H1 (cell line): ENCODE data around the gene IL2. TPM values are rescaled to one million over a fixed set of nuclear protein-coding genes. Genes with fewer than 3 reads are reported as not detected.

ENCODE experiments used
- CTCF ChIA-PET: fragments of 300-600 bp; sonication (Branson Sonifier 250); formaldehyde crosslinking; loops from one replicate; lab custom pipeline; 2021; ENCODE audit not compliant: partially characterized antibody; lab: Charles Lee
- POLR2A ChIA-PET: fragments of 300-600 bp; sonication (Branson Sonifier 250); formaldehyde crosslinking; loops from one replicate; lab custom pipeline; 2021; ENCODE audit warnings: inconsistent platforms; ENCODE audit not compliant: partially characterized antibody; lab: Charles Lee
- DNase-seq, 2 experiments: peaks; one replicate each; pipeline versions ENCODE4 v3.0.0 to v3.0.0-alpha.2; 2010 to 2022; ENCODE audit warnings: low spot score in 2 of 2, low read depth in 1 of 2, mixed read lengths in 1 of 2
- FAIRE-seq: peaks from 2 replicates; lab custom pipeline; 2011; peaks lifted over from hg19 to GRCh38; lab: Jason Lieb, UNC
- H2AFZ ChIP-seq: 2 replicates; pipeline ENCODE4 v1.8.1; 2012; ENCODE audit warnings: low read length, inconsistent platforms
- H2AK5ac ChIP-seq: 2 replicates; pipeline ENCODE4 v1.6.1; 2013; ENCODE audit warnings: low read depth, low read length
- H2BK120ac ChIP-seq: replicated peaks from 2 replicates; pipeline ENCODE3; 2013; ENCODE audit warnings: low read depth, low read length, inconsistent platforms
- H2BK12ac ChIP-seq: 2 replicates; pipeline ENCODE4 v1.6.1; 2013; ENCODE audit warnings: low read depth, low read length
- H2BK15ac ChIP-seq: 2 replicates; pipeline ENCODE4 v1.6.1; 2013; ENCODE audit warnings: low read length
- H2BK20ac ChIP-seq: 2 replicates; pipeline ENCODE4 v1.6.1; 2013; ENCODE audit warnings: low read length
- H2BK5ac ChIP-seq: 2 replicates; pipeline ENCODE4 v1.6.1; 2013; ENCODE audit warnings: low read depth, low read length
- H3K14ac ChIP-seq: 2 replicates; pipeline ENCODE4 v1.6.1; 2013; ENCODE audit warnings: inconsistent platforms; ENCODE audit not compliant: insufficient read length
- H3K18ac ChIP-seq: 2 replicates; pipeline ENCODE4 v1.6.1; 2013; ENCODE audit warnings: low read length; ENCODE audit errors: extremely low read depth
- H3K23ac ChIP-seq: 2 replicates; pipeline ENCODE4 v1.6.1; 2013; ENCODE audit warnings: inconsistent platforms; ENCODE audit not compliant: insufficient read length
- H3K23me2 ChIP-seq: 2 replicates; pipeline ENCODE4 v1.6.1; 2013; ENCODE audit warnings: low read depth, low read length
- H3K27ac ChIP-seq: 2 replicates; pipeline ENCODE4 v1.6.1; 2011; ENCODE audit warnings: low read depth, low read length, inconsistent platforms
- H3K27me3 ChIP-seq, 4 experiments: replicated peaks in 1 of 4; 1 replicate in 1 of 4; 2 replicates in 3 of 4; pipeline versions ENCODE4 v1.6.1 to v1.8.1; 2011 to 2013; ENCODE audit warnings: low read length in 3 of 4, mild to moderate bottlenecking in 3 of 4, inconsistent platforms in 2 of 4, mixed read lengths in 2 of 4, moderate library complexity in 1 of 4; ENCODE audit not compliant: control insufficient read depth in 3 of 4, insufficient read depth in 3 of 4; ENCODE audit errors: extremely low read depth in 1 of 4
- H3K36me3 ChIP-seq, 4 experiments: 2 replicates each; pipeline versions ENCODE4 v1.6.1 to v1.8.1; 2011 to 2013; ENCODE audit warnings: mild to moderate bottlenecking in 4 of 4, low read length in 3 of 4, moderate library complexity in 2 of 4, control low read depth in 1 of 4, inconsistent platforms in 1 of 4; ENCODE audit not compliant: insufficient read depth in 4 of 4, control insufficient read depth in 2 of 4
- H3K4ac ChIP-seq: replicated peaks from 2 replicates; pipeline ENCODE3; 2013; ENCODE audit warnings: low read length, low read depth, mixed read lengths, inconsistent platforms; ENCODE audit not compliant: insufficient read length
- H3K4me1 ChIP-seq, 4 experiments: replicated peaks in 1 of 4; 1 replicate in 1 of 4; 2 replicates in 3 of 4; pipeline versions ENCODE4 v1.6.1 to v1.8.1; 2011 to 2013; ENCODE audit warnings: low read length in 3 of 4, inconsistent platforms in 2 of 4, mixed read lengths in 1 of 4; ENCODE audit not compliant: insufficient read depth in 4 of 4, control insufficient read depth in 3 of 4
- H3K4me2 ChIP-seq, 2 experiments: 2 replicates each; pipeline versions ENCODE4 v1.6.1 to v1.8.1; 2011 to 2013; ENCODE audit warnings: low read depth in 2 of 2, low read length in 2 of 2, control low read depth in 1 of 2, inconsistent platforms in 1 of 2, mild to moderate bottlenecking in 1 of 2; ENCODE audit not compliant: insufficient read depth in 1 of 2
- H3K4me3 ChIP-seq, 4 experiments: fragments of 200-600, 300-600 bp in 1 of 4; sonication (generic), shearing (Covaris generic), sonication (Bioruptor Twin) in 1 of 4; 2 replicates each; pipeline versions ENCODE4 v1.5.1 to v1.8.1; 2011 to 2016; ENCODE audit warnings: low read length in 4 of 4, low read depth in 3 of 4, control low read depth in 2 of 4, inconsistent platforms in 2 of 4, mild to moderate bottlenecking in 2 of 4, mixed read lengths in 1 of 4, moderate library complexity in 1 of 4; ENCODE audit not compliant: insufficient read depth in 2 of 4; ENCODE audit errors: extremely low read depth in 1 of 4
- H3K56ac ChIP-seq: replicated peaks from 2 replicates; pipeline ENCODE3; 2013; ENCODE audit warnings: low read depth, mild to moderate bottlenecking, mixed read lengths, low read length, inconsistent platforms; ENCODE audit not compliant: insufficient read length
- H3K79me1 ChIP-seq: 2 replicates; pipeline ENCODE4 v1.6.1; 2013; ENCODE audit warnings: low read depth, low read length, control low read depth
- H3K79me2 ChIP-seq, 2 experiments: 2 replicates each; pipeline versions ENCODE4 v1.6.1 to v1.8.1; 2012 to 2013; ENCODE audit warnings: low read length in 2 of 2, mild to moderate bottlenecking in 2 of 2, inconsistent platforms in 1 of 2; ENCODE audit not compliant: insufficient read depth in 2 of 2, control insufficient read depth in 1 of 2
- H3K9ac ChIP-seq, 4 experiments: replicated peaks in 1 of 4; 1 replicate in 1 of 4; 2 replicates in 3 of 4; pipeline versions ENCODE4 v1.6.1 to v1.8.1; 2011 to 2013; ENCODE audit warnings: low read depth in 3 of 4, low read length in 3 of 4, control low read depth in 2 of 4, mild to moderate bottlenecking in 2 of 4, moderate library complexity in 2 of 4, inconsistent platforms in 1 of 4; ENCODE audit errors: extremely low read depth in 1 of 4
- H3K9me3 ChIP-seq, 2 experiments: 2 replicates each; pipeline versions ENCODE4 v1.6.1 to v1.8.1; 2012 to 2013; ENCODE audit warnings: mild to moderate bottlenecking in 2 of 2, moderate library complexity in 2 of 2, control low read depth in 1 of 2, inconsistent platforms in 1 of 2, low read depth in 1 of 2, low read length in 1 of 2, mixed read lengths in 1 of 2; ENCODE audit not compliant: insufficient read depth in 2 of 2
- H4K20me1 ChIP-seq, 2 experiments: replicated peaks in 1 of 2; 2 replicates each; pipeline versions ENCODE3 to v1.8.1; 2011 to 2013; ENCODE audit warnings: inconsistent platforms in 2 of 2, low read length in 2 of 2, mild to moderate bottlenecking in 1 of 2; ENCODE audit not compliant: insufficient read depth in 2 of 2, control insufficient read depth in 1 of 2
- H4K5ac ChIP-seq: 2 replicates; pipeline ENCODE4 v1.6.1; 2013; ENCODE audit warnings: low read length, low read depth, mixed read lengths, inconsistent platforms; ENCODE audit not compliant: insufficient read length
- H4K8ac ChIP-seq: 2 replicates; pipeline ENCODE4 v1.8.0; 2013; ENCODE audit warnings: mild to moderate bottlenecking, moderate library complexity, low read length, inconsistent platforms; ENCODE audit not compliant: insufficient read depth; ENCODE audit errors: extremely low read depth
- H4K91ac ChIP-seq: replicated peaks from 2 replicates; pipeline ENCODE3; 2013; ENCODE audit warnings: low read length, mixed read lengths, inconsistent platforms; ENCODE audit not compliant: insufficient read length
- BRCA1 ChIP-seq: IDR thresholded peaks from 2 replicates; pipeline ENCODE4 v1.6.1; 2012; ENCODE audit warnings: low read depth, low read length, improper control_type of control experiment
- CEBPB ChIP-seq: IDR thresholded peaks from 2 replicates; pipeline ENCODE4 v1.6.1; 2012; ENCODE audit warnings: low read depth, low read length
- FOSL1 ChIP-seq: IDR thresholded peaks from 2 replicates; pipeline ENCODE4 v1.6.1; 2011; ENCODE audit warnings: mild to moderate bottlenecking, low read depth, low read length, moderate library complexity; ENCODE audit not compliant: insufficient read depth
- NANOG ChIP-seq: IDR thresholded peaks from 2 replicates; pipeline ENCODE4 v1.6.1; 2011; ENCODE audit warnings: low read length, low read depth, mild to moderate bottlenecking, inconsistent platforms; ENCODE audit not compliant: insufficient read depth, poor library complexity, severe bottlenecking
- RBBP5 ChIP-seq: IDR thresholded peaks from 2 replicates; pipeline ENCODE4 v1.7.1; 2012; ENCODE audit warnings: low read depth, mild to moderate bottlenecking, inconsistent platforms, low read length, moderate library complexity, borderline replicate concordance
- RNF2 ChIP-seq: fragments of 200-900, 300-1000 bp; sonication (generic); IDR thresholded peaks from 2 replicates; pipeline ENCODE4 v1.7.1; 2016; ENCODE audit warnings: borderline replicate concordance, low read depth, mild to moderate bottlenecking, antibody characterized with exemption, low read length; ENCODE audit not compliant: poor library complexity, severe bottlenecking; ENCODE audit errors: missing control alignments
- SP4 ChIP-seq: IDR thresholded peaks from 2 replicates; pipeline ENCODE4 v1.6.1; 2012; ENCODE audit warnings: low read length, inconsistent platforms
- TAF7 ChIP-seq: optimal IDR thresholded peaks from 2 replicates; pipeline ENCODE3; 2011; ENCODE audit warnings: low read depth, mild to moderate bottlenecking, inconsistent platforms, low read length, moderate library complexity, borderline replicate concordance
- TCF12 ChIP-seq: IDR thresholded peaks from 2 replicates; pipeline ENCODE4 v1.6.1; 2011; ENCODE audit warnings: low read depth, mild to moderate bottlenecking, low read length
- WGBS, 2 experiments: shearing (Covaris generic) in 1 of 2; methylation state at CpG; one replicate each; pipeline versions ENCODE4 v1.1.6 to v1.1.7; 2013 to 2015; ENCODE audit warnings: low lambda C conversion rate in 2 of 2, mixed read lengths in 2 of 2, inconsistent platforms in 1 of 2, low coverage in 1 of 2, missing lambda C conversion rate in 1 of 2; ENCODE audit not compliant: insufficient replicate concordance in 2 of 2, insufficient coverage in 1 of 2, insufficient read length in 1 of 2; ENCODE audit errors: extremely low coverage in 1 of 2, missing lambda C conversion rate in 1 of 2; 5-methylcytosine and 5-hydroxymethylcytosine counted together
- polyA plus RNA-seq, 7 experiments: library from polyadenylated mRNA; depleted of rRNA in 3 of 7; stranded (reverse) in 5 of 7; unstranded in 2 of 7; fragments of >200 nt in 5 of 7; fragments of 200-250 nt in 2 of 7; gene quantifications; 1 replicate in 5 of 7; 2 replicates in 1 of 7; 4 replicates in 1 of 7; pipeline versions ENCODE4 v1.2.1 to v1.2.3, GENCODE V29; 2011 to 2013; ENCODE audit warnings: missing spikeins in 2 of 7, mixed read lengths in 2 of 7
- total RNA-seq: library from RNA; stranded (reverse); fragmentation: NEBNext Ultra II Directional; extraction: Animal tissue kit (Norgen Biotek cat#: 25700); gene quantifications from 2 replicates; pipeline ENCODE4 v1.2.1, GENCODE V29; 2021
- TF ChIP-seq, protein P1 (sequence below): IDR thresholded peaks from 2 replicates; pipeline ENCODE4 v1.6.1; 2012; ENCODE audit warnings: low read length, inconsistent platforms

The IL2 gene
- total and polyA plus RNA-seq, 2 of the 8 experiments (the other 6 are each of a cell fraction or from before 2014, with no cell fraction given): not detected

DNA sequence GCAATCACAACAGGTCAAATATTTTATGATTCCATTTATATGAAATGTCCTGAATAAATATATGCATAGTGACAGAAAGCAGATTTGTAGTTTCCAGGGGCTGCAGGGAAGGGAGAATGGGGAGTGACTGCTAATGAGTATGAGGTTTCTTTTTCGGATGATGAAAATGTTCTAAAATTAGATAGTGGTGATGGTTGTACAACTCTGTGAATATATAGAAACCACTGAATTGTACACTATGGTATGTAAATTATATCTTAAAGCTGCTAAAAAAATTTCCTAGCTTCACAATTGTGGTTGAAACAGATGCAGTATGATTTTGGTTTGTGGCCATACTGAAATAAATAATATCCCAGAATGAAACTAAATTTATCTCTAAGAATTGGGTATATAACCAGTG is 12.9 kb upstream of the IL2 start:
- peaks cover 4 to 6% of the 10 kb centered on the region in 2 experiments; a peak in 3 of 4 replicates for H3K9me3 ChIP-seq
- no peaks in the 10 kb centered on the region for H3K27me3 ChIP-seq
- WGBS, 2 experiments: 87% methylated on average over 1 of the region's 1 CpG; no CpG with 5 or more reads in 1 of the 2 experiments
- H4K20me1 ChIP-seq: no peaks in the 10 kb centered on the region
- H3K4ac ChIP-seq: no peak overlapping the region
- no peaks in the 10 kb centered on the region for H3K36me3 ChIP-seq
- no peak overlapping the region for H4K8ac ChIP-seq
- H3K18ac ChIP-seq: no peak overlapping the region
- H3K79me1 ChIP-seq: no peaks in the 10 kb centered on the region
- FAIRE-seq: no peak
- no peak overlapping the region for H3K4me3 ChIP-seq
- H2BK5ac ChIP-seq: no peak overlapping the region
- H3K4me1 ChIP-seq: no peaks in the 10 kb centered on the region
- H3K14ac ChIP-seq: no peak overlapping the region
- H2BK15ac ChIP-seq: no peak overlapping the region
- H3K4me2 ChIP-seq: no peak overlapping the region
- no peak for DNase-seq
- POLR2A ChIA-PET: no interaction called here
- H3K23me2 ChIP-seq: no peaks in the 10 kb centered on the region
- no peak overlapping the region for H2AFZ ChIP-seq
- no peak overlapping the region for H2BK120ac ChIP-seq
- H2BK12ac ChIP-seq: no peak overlapping the region
- H3K23ac ChIP-seq: no peak overlapping the region
- H3K56ac ChIP-seq: no peak overlapping the region
- CTCF ChIA-PET: no interaction called here
- H4K91ac ChIP-seq: no peak overlapping the region
- no peak overlapping the region for H2AK5ac ChIP-seq
- H4K5ac ChIP-seq: no peak overlapping the region
- H3K27ac ChIP-seq: no peak overlapping the region
- no peaks in the 10 kb centered on the region for H3K79me2 ChIP-seq
- no peak overlapping the region for H2BK20ac ChIP-seq
- no peak overlapping the region for H3K9ac ChIP-seq
- TF ChIP-seq BRCA1 (no peak), CEBPB (no peak), SP4 (no peak), RNF2 (no peak), TAF7 (no peak), NANOG (no peak), TCF12 (no peak), FOSL1 (no peak), RBBP5 (no peak)
- TF ChIP-seq, protein P1, sequence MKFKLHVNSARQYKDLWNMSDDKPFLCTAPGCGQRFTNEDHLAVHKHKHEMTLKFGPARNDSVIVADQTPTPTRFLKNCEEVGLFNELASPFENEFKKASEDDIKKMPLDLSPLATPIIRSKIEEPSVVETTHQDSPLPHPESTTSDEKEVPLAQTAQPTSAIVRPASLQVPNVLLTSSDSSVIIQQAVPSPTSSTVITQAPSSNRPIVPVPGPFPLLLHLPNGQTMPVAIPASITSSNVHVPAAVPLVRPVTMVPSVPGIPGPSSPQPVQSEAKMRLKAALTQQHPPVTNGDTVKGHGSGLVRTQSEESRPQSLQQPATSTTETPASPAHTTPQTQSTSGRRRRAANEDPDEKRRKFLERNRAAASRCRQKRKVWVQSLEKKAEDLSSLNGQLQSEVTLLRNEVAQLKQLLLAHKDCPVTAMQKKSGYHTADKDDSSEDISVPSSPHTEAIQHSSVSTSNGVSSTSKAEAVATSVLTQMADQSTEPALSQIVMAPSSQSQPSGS: no peak
